ENCODE measurements around the gene ASXL3. TPM values are rescaled to one million over a fixed set of nuclear protein-coding genes. Genes with fewer than 3 reads are reported as not detected.

Gene ASXL3
- total RNA-seq, 1 donor = under 0.01 TPM

DNA sequence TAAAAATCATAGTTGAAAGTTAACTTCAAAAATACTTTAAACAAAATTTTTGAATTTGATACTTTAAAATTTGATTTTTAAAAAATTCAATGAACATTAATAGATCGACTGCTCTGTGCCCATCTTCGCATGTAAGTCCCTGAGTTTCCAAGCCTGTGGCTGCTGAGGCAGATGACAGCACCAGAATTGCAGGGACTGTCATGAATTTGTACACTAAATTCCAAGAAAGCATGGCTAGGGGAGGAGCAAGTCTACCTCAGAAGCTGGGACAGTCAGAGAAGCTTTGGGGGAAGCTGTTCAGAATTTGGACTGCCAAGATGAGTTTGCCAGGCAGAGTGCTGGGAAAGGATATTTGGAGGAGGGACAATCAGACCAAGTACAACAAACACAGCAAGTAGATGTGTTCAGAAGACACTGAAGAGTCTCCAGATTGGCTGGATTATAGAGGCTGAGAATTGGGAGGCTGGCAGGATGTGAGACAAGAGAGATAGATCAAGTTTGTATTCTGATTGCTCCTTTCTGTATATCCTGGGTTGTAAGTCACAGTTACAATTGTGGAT is 79.0 kb downstream of the ASXL3 start:
- no peak for DNase-seq (ENCODE audit: low read depth in 2 of 3, low spot score in 2 of 3)

DNA sequence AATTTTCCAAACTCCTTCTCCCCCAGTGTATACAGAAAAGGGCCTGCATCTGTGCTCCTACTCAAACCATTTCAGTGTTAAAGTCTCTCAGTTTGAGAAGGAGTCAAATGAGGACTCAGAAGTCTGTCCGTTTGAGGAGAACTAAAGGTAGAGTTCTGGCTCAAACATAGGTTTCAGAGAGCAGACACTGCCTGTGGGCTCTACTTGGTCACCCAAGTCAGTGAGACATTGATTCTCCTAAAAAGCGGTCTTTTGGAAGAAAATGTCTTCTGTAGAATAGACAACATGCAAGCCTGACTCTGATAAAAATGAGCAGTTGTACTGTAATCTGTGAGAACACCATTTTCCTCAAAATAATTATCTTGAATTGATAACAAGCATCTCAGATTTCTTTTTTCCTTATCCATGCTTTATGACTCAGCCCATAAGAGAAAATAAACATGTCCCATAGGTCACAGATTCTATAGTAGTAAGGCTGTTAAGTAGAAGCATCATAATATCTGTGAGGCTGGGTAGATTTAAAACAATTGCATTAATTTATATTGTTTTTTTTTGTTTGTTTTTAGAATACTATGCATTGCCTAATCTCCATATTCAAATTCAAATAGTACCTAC is 82.8 kb downstream of the ASXL3 start:
- no peak for DNase-seq (ENCODE audit: low read depth in 2 of 3, low spot score in 2 of 3)

DNA sequence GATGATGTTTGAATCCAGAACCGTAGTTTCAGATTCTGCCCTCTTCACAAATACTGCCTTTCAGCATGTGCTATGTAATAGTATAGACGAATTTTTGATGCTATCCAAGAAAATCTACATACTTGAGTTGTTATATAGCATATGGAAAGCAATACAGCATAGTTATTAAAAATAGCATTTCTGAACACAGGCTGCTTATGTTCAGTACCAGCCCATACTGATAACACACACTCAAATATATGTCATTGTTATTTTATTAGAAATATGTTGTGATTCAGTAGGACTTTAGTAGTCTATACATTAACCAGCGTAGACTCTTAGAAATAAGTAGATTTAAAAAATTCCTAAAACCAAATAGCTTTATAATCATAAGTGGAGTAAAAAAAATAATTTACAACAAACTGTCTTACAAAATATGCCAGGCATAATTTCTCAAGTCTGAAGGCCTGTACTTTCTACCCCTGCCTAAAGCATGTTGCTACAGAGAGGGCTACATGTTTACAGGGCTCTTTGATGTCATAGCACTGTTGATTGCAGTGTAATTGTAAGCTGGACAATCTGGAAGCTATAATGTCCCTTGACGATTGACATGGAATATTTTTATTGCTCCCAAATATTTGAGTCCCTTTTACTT is 86.3 kb downstream of the ASXL3 start:
- no peak for DNase-seq (ENCODE audit: low read depth in 2 of 3, low spot score in 2 of 3)

DNA sequence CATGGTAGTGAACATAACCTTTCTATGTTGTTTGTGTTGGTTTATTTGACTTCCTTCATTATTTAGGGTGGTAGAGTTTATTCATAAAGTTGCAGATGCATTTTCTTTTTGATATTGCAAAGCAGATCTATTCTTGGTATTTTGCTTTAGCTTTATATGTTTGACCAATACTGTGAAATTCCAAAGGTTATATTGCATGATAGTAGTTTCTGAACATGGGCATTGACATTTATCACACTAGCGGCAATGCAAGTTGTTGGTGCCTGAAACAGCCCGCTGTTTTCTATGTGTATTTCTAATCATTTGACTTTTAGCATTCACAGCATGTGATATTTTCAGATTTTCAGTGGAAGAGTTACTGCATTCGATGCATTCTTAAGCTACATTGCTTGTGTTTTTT is 87.2 kb downstream of the ASXL3 start:
- DNase-seq (ENCODE audit: low read depth in 2 of 3, low spot score in 2 of 3) = no peak

DNA sequence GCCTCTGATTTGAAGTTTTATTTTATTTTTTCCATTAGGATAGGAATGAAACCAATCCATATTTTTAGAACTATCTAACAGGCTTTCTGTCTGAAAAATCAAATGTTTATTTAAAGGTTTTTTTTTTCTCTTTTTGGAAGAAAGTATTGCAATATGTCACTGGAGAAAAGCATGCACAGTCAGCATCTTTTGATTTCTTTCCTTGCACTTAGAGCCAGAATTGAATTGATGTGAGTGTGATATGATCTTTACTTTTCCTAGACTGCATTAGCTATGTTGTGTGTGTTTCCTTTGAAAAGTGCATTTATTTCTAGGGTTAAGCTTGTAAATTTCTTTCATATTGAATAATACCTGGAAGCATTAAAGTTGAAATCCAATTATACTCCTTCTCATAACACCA is 87.6 kb downstream of the ASXL3 start:
- DNase-seq (ENCODE audit: low read depth in 2 of 3, low spot score in 2 of 3) = no peak

DNA sequence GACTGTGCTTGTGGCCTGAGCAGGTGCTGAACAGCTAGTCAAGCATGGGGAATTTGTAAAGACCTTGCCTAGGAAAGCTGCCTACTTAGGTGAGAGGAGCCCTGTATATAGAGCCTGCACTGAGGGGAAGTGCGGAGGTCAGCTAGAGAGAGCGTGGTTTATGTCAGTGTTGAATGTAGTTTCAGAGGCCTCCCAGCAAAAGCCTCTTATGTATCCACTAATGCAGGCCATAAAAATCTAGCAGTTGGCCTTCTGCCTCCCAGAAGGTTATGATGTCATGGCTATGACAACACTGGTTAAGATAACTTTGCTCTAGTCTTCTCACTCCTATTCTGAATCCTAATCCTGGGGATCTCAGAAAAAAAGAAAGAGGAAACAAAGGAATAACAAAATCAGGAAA is 88.9 kb downstream of the ASXL3 start:
- DNase-seq (ENCODE audit: low read depth in 2 of 3, low spot score in 2 of 3) = no peak

DNA sequence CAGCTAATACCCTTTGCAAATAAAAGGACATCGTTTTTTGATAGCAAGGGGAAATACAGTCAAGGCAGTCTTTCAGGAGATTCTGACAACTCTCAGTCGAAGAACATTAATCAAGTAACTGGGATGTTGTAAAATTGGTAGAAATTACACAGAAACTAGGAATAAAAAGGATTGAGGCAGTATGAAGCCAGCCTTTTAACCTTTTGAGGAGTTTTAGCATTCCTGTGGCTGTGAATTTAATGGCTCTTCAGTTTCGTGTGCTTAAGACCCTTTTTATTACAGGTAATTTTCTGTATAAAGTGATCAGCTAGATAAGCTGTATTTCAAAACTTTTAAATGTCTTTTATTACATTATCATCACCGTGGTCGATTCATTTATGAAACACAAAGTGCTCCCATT is 91.6 kb downstream of the ASXL3 start:
- DNase-seq (ENCODE audit: low read depth in 2 of 3, low spot score in 2 of 3) = no peak

DNA sequence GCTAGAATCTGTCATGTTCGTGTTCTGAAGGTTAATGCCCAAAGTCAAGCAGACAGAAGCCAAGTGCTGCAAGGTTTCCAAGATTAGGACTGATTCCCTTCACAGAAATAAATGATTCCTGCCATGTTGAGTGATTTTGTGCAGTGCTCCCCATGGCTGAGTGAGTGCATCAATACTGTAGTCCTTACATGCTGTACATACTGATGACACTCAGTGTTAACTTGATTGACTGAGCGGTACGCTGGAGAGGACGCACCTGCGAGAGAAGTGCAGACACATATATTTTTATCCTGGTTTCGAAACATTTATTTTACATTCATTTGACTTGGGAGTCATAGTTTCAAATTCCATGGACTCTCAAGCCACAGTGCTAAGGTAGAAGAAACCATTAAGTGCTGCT is 92.0 kb downstream of the ASXL3 start:
- DNase-seq (ENCODE audit: low read depth in 2 of 3, low spot score in 2 of 3) = no peak

DNA sequence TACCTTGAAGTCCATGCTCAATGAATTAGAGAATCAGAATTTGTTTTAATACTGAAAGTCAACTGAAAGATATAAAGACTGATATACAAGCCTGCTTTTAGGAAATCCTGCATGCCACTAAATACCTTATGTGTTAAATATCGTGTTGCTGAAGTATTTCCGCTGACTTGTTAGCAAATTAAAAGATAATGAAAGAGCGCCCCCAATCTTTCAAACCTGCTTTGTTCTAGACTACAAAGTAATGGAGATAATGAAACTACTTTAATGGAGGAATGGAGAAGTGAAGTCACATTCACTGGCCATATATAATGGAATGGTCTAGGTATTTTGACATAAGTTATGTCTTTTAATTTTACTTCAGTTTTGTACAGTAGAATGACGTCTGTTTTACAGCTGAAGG is 95.7 kb downstream of the ASXL3 start:
- no peak for DNase-seq (ENCODE audit: low read depth in 2 of 3, low spot score in 2 of 3)

DNA sequence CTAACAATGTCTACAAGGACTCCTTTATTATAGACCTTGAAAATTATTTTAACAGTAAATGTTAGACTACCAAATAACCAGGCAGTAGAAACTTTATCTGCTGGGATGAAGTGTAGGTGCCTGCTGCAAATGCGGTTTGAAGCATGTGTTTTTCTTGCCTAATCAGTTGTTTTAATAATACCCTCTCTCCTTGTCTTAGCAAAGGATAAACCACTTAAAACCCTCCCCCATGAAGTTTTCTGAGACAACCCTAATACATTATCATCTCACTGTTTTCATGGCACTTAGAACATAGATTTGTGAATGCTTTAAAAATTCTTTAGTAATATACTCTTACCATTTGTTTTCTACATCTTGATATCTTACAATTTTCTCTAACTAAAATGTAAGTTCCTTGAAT is 98.6 kb downstream of the ASXL3 start:
- DNase-seq (ENCODE audit: low read depth in 2 of 3, low spot score in 2 of 3) = no peak

DNA sequence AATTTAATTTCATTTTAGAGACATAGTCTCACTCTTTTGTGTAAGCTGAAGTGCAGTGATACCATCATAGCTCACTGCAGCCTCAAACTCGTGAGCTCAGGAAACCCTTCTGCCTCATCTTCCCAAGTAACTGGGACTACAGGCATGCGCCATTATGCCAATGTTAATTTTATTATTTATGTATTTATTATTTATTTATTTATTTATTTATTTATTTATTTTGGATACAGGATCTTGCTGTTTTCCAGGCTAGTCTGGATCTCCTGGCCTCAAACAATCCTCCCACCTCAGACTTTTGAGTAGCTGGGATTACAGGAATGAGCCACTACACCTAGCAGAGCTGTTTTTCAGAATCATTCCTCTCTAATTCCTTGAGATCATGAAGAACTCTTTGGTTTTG is 99.9 kb downstream of the ASXL3 start:
- DNase-seq (ENCODE audit: low read depth in 2 of 3, low spot score in 2 of 3) = no peak

DNA sequence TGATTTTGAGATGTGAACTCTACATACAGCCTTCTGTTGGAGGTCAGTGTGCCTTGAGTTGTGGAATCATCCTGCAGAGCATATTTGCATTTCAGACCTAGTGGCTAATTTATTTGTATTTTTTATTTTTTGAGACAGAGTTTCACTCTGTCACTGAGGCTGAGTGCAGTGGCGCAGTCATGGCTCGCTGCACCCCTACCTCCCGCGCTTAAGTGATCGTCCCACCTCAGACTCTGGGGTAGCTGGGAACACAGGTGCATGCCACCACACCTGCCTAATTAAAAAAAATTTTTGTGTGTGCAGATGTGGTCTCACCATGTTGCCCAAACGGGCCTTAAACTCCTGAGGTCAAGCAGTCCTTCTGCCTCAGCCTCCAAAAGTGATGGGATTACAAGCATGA is 104.4 kb downstream of the ASXL3 start:
- no peak for DNase-seq (ENCODE audit: low read depth in 2 of 3, low spot score in 2 of 3)

DNA sequence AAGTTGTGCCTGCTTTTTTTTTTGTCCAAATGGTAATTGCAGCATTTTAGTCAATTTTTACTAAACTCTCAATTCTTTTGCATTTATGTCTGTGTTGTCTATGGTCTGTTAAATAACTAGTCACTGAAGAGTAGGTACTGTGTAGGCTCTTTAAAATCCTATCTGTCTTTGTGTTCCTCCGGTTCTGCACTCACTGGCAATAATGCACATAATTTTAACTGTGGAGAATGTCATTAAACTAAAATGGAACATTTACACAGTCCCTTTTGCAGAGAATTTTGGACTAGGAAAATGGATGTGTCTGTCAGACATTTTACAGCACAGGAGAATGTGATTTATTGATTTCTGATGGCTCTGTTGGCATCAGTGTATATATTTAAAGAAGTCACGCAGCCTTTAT is 116.6 kb downstream of the ASXL3 start:
- DNase-seq (ENCODE audit: low read depth in 2 of 3, low spot score in 2 of 3) = no peak

DNA sequence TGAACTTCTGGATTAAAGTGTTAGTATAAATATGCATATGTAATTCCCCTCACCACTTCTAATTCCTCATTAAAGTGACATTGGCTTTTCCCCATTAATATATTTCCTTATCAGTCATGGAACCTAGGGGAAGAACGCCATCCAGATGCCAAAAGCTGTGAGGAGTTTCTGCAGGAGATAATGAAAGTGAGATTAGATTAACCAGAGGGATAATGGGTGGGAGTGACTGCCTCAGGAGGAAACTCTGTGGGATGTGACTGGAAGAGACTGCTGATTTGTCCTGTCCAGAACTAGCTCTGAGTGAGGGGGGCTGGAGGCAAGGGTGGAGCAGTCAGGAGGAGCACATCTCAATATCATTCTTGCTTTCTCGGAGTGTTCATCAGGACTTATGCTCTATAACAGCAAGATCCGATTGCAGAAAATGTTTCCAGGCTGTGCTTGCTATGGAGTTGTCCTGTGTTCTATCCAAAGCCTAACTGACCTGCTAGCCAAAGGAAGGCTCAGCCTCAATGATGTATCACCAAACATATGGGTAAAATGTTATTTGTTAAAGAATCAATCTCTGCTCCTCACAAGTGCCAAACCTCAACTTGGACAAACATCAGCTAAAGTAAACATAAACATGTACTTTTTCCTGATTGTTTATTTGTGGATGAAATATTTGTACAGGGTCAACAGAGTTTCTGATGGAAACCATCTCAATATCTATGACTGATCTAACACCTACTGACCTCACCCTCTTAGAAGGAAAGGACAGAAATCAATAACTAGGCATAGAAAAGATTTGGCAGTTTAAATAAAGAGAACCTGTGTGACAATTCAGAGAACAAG is 118.5 kb downstream of the ASXL3 start:
- no peak for DNase-seq (ENCODE audit: low read depth in 2 of 3, low spot score in 2 of 3)

DNA sequence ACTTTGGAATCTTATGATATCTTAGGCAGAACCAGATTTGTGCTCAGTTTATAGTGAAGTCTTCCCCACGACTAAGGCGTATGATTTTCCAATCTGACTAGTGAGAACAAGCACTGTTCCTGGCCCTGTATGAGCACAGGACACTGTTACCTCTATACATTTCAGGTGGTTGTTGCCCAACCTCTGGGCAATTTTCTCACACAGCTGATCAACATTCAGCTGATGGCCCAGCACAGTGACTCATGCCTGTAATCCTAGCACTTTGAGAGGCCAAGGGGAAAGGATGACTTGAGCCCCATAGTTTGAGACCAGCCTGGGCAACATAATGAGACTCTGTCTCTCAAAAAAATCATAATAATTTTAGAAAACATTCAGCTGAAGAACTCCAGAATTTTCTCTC is 119.5 kb downstream of the ASXL3 start:
- DNase-seq (ENCODE audit: low read depth in 2 of 3, low spot score in 2 of 3) = no peak

DNA sequence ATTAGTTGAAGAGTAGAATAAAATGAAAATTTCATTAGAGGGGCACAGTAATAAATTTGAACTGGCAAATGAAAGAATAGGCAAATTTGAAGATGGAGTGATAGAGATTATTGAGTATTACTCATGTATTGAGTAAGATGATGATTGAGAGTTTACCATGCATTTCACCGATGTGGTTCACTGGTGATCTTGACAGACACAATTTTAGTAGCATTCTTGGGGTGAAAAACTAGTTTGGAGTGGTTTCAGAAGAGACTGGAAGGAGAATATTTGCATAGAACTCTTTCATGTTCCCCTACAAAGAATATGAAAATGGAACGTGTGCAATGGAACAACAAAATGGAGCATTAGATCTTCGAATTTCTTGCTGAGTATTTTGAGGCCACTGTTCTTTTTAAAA is 121.4 kb downstream of the ASXL3 start:
- no peak for DNase-seq (ENCODE audit: low read depth in 2 of 3, low spot score in 2 of 3)

DNA sequence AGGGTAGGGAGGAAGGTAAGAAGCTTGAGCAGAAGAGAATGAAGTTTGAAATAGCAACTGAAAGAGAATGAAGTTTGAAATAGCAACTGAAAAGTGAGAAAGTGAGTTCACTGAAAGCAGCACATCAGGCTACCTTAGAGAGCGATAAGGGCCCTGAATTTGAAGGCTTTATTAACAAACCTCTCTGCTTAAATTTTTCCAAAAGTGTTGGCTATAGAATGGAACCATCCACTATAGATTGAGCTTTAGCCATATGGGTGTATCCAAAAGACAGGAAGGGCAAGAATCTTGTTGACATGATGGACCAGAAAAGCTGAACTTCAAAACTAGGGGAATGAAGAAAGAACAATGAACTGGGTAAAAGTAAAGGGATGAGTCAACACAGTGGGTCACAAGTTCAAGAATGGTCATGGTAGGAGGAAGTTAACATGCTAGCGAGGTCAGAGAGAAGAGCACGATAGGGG is 122.5 kb downstream of the ASXL3 start:
- no peak for DNase-seq (ENCODE audit: low read depth in 2 of 3, low spot score in 2 of 3)

DNA sequence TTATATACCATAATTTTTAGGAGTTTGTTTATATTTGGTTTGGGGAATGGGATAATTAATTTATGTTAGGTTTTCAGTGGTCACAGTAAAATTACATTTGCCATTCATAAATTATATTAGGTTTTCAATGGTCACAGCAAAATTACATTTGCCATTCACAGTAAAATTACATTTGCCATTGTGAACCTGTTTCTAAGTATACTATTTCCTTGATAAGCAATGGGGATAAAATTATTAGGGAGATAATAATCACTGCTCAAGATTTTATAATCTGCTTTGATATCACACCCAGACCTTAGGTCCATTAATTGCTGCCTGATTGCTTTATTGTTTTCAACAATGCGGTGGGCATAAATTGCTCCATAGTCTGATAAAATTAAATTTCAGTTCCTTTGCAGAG is 124.6 kb downstream of the ASXL3 start:
- DNase-seq (ENCODE audit: low read depth in 2 of 3, low spot score in 2 of 3) = no peak

DNA sequence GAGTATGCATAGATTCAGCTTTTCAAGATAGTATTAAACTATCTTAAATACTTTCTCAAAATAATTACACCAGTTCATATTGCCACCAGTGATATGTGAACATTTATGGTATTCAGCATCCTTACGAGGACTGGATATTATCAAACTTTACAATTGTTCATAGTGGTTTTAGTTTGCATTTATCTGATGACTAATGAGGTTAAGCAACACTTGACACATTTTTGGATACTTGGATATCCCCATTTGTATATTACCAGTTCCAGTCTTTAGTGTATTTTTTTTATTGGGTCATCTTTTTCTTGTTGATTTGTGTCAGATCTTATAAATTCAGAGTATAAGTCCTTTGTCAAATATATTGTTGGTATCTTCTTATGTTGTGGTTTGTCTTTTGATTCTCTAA is 128.4 kb downstream of the ASXL3 start:
- DNase-seq (ENCODE audit: low read depth in 2 of 3, low spot score in 2 of 3) = no peak

DNA sequence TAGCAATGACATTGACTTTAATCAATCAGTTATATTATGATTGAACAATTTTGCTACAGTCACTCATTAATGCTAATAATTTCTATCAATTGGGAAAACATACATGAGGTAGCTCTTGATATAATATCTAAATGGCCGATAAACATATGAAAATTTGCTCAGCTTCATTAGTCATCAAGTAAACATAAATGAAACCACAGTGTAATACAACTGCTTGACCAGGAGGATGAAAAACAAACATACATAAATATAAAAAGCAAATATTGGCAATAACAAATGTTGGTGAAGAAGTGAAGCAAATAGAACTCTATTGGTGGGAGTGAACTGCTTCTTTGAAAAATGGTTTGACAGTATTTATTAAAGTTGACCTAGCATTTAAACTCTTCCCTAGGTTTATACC is 130.9 kb downstream of the ASXL3 start:
- no peak for DNase-seq (ENCODE audit: low read depth in 2 of 3, low spot score in 2 of 3)

DNA sequence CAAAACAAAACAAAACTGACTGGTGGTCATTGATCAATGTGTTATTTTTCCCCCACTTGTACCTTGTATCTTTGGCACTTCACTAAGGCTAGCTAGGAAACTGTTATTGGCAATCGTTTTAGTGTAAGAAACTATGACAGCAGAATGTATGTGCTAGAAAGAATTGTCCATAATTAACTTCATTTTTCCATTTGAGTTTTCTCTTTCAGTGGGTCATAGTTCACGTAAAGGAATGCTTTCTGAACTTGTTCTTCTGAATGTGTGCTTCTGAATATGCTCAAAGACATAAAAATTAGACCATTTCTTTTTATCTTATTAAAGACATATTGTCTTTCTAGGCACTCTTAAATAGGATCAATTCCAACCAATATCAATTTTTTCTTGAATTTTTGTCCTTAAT is 132.2 kb downstream of the ASXL3 start:
- no peak for DNase-seq (ENCODE audit: low read depth in 2 of 3, low spot score in 2 of 3)

DNA sequence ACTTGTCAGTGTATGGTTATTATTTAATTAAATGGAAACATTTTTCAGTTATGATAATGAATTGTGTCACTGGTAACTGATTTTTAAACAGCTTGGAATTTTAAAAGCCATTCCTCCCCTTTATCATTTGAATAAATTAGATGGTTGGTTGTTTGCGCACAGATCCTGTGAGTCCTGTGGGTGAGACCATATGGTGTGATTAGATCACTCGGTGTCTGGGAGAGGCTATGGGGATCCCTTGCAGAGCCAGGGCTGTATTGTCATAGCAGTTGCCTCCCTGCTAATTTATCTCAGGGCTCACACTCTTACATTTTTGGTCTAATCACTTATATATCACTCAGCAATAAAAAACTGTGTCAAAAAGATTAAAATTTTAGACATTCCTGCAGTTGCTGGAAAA is 133.5 kb downstream of the ASXL3 start:
- DNase-seq (ENCODE audit: low read depth in 2 of 3, low spot score in 2 of 3) = no peak
